Measurements from ENCODE around the gene TAF11. TPM values are rescaled to one million over a fixed set of nuclear protein-coding genes. Genes with fewer than 3 reads are reported as not detected.
"Not testable (repeated sequence)": the region's sequence is repeated elsewhere in the genome, so short reads cannot be mapped to it uniquely, and the experiment has no call there.

TAF11 gene
- total RNA-seq, 2 experiments from 2014 or later: 30.1 to 41.5 TPM

GRCh38 chr6:34901930-34902329 lies 14.1 kb upstream of the TAF11 start:
- ChIA-PET CTCF (ENCODE audit: unreplicated experiment) (no interaction called here), POLR2A (interaction anchor here (0.7 kb wide), 1 partner anchor 335 kb away, joined by 3 read pairs; no protein-coding TSS in a partner anchor)
- H3K4me2 ChIP-seq (ENCODE audit: low read length): no peak overlapping the region
- no peak for TF ChIP-seq EZH2phosphoT487 (IDR thresholded peaks at IDR 0.05; ENCODE audit: borderline replicate concordance, low read depth, low read length)
- no peak for TF ChIP-seq CTCF (conservative IDR thresholded peaks at IDR 0.05; ENCODE audit: low read length)
- BruUV-seq (replicated peaks): no TSS peak
- no peaks in the 10 kb centered on the region for H3K36me3 ChIP-seq (ENCODE audit: insufficient read depth, low read length)
- H3K27ac ChIP-seq (ENCODE audit: low read depth, low read length, poor library complexity, severe bottlenecking): no peak overlapping the region
- no peaks in the 10 kb centered on the region for H3K9me2 ChIP-seq (ENCODE audit: insufficient read depth, low read length)
- no peaks in the 10 kb centered on the region for H4K20me1 ChIP-seq (ENCODE audit: insufficient read depth, low read length)
- no peaks in the 10 kb centered on the region for H3K9me3 ChIP-seq (ENCODE audit: low read length)
- H3K4me1 ChIP-seq (ENCODE audit: insufficient read depth, low read length, poor library complexity, severe bottlenecking): no peaks in the 10 kb centered on the region
- H3K4me3 ChIP-seq (ENCODE audit: low read depth, low read length, poor library complexity, severe bottlenecking): no peak overlapping the region
- H3K79me2 ChIP-seq (ENCODE audit: insufficient read depth, low read depth, low read length): no peaks in the 10 kb centered on the region
- no peak overlapping the region for H2AFZ ChIP-seq (ENCODE audit: low read length)
- intact Hi-C loops (cut with micrococcal nuclease; ENCODE audit: unreplicated experiment): no loop called here
- DNase-seq (ENCODE audit: low spot score): no peak

- H3K4me1 ChIP-seq (ENCODE audit: insufficient read depth, low read length, poor library complexity, severe bottlenecking): no peaks in the 10 kb centered on the region
- ChIA-PET CTCF (ENCODE audit: unreplicated experiment) (no interaction called here), POLR2A (interaction anchor here (0.6 to 1.1 kb wide), 3 partner anchors 8 to 203 kb away, joined by 3 to 4 read pairs (median 3); no protein-coding TSS in a partner anchor)
- no peak overlapping the region for H3K4me2 ChIP-seq (ENCODE audit: low read length)
- H4K20me1 ChIP-seq (ENCODE audit: insufficient read depth, low read length): no peaks in the 10 kb centered on the region
- no peaks in the 10 kb centered on the region for H3K79me2 ChIP-seq (ENCODE audit: insufficient read depth, low read depth, low read length)
- no peak for DNase-seq (ENCODE audit: low spot score)
- no peaks in the 10 kb centered on the region for H3K9me2 ChIP-seq (ENCODE audit: insufficient read depth, low read length)
- intact Hi-C loops (cut with micrococcal nuclease; ENCODE audit: unreplicated experiment): no loop called here
- H3K36me3 ChIP-seq (ENCODE audit: insufficient read depth, low read length): no peaks in the 10 kb centered on the region
- H3K27ac ChIP-seq (ENCODE audit: low read depth, low read length, poor library complexity, severe bottlenecking): no peak overlapping the region
- no peak for TF ChIP-seq EZH2phosphoT487 (IDR thresholded peaks at IDR 0.05; ENCODE audit: borderline replicate concordance, low read depth, low read length)
- no peak overlapping the region for H2AFZ ChIP-seq (ENCODE audit: low read length)
- H3K4me3 ChIP-seq (ENCODE audit: low read depth, low read length, poor library complexity, severe bottlenecking): no peak overlapping the region
- no peaks in the 10 kb centered on the region for H3K9me3 ChIP-seq (ENCODE audit: low read length)
- BruUV-seq (replicated peaks): no TSS peak
Observed at GRCh38 chr6:34900321-34901031, 12.6 kb upstream of the TAF11 start.

- H3K4me2 ChIP-seq (ENCODE audit: low read length); H3K27ac ChIP-seq (ENCODE audit: low read depth, low read length, poor library complexity, severe bottlenecking); CTCF ChIA-PET (ENCODE audit: unreplicated experiment); BruUV-seq (replicated peaks); H3K9me2 ChIP-seq (ENCODE audit: insufficient read depth, low read length); intact Hi-C loops (cut with micrococcal nuclease; ENCODE audit: unreplicated experiment); H4K20me1 ChIP-seq (ENCODE audit: insufficient read depth, low read length); DNase-seq (ENCODE audit: low spot score); H2AFZ ChIP-seq (ENCODE audit: low read length); H3K4me1 ChIP-seq (ENCODE audit: insufficient read depth, low read length, poor library complexity, severe bottlenecking); H3K36me3 ChIP-seq (ENCODE audit: insufficient read depth, low read length); H3K79me2 ChIP-seq (ENCODE audit: insufficient read depth, low read depth, low read length); H3K4me3 ChIP-seq (ENCODE audit: low read depth, low read length, poor library complexity, severe bottlenecking); H3K9me3 ChIP-seq (ENCODE audit: low read length): not testable (repeated sequence)
- POLR2A ChIA-PET: interaction anchor here (0.6 kb wide), 1 partner anchor 202 kb away, joined by 4 read pairs; no protein-coding TSS in a partner anchor
Observed at GRCh38 chr6:34899748-34900147, 11.9 kb upstream of the TAF11 start.
